Esophagus muscularis mucosa (tissue), 4 donors: Measurements from ENCODE around the gene DZANK1. TPM values are rescaled to one million over a fixed set of nuclear protein-coding genes. Genes with fewer than 3 reads are reported as not detected.

Source experiments
- DNase-seq: peaks from one replicate; pipeline ENCODE4 v3.0.0-alpha.2; 2017; ENCODE audit errors: extremely low spot score
- H3K27ac ChIP-seq, 4 donors: fragments of 200-600 bp; sonication (generic); replicated peaks in 1 of 4; 1 replicate in 3 of 4; 2 replicates in 1 of 4; pipeline ENCODE4 v1.5.1; 2016 to 2019; ENCODE audit warnings: mild to moderate bottlenecking in 1 of 4
- H3K27me3 ChIP-seq, 4 donors: fragments of 200-600 bp; sonication (generic); one replicate each; pipeline versions ENCODE4 v1.5.1 to v1.6.0; 2016 to 2019
- H3K36me3 ChIP-seq, 4 donors: fragments of 200-600 bp; sonication (generic); one replicate each; pipeline ENCODE4 v1.5.1; 2016 to 2019
- H3K4me1 ChIP-seq, 4 donors: fragments of 200-600 bp; sonication (generic); one replicate each; pipeline ENCODE4 v1.5.1; 2016 to 2019
- H3K4me3 ChIP-seq, 4 donors: fragments of 200-600 bp; sonication (generic); 1 replicate in 2 of 4; 2 replicates in 2 of 4; pipeline ENCODE4 v1.5.1; 2016 to 2019; ENCODE audit warnings: mild to moderate bottlenecking in 4 of 4, moderate library complexity in 1 of 4
- H3K9me3 ChIP-seq, 4 donors: fragments of 200-600 bp; sonication (generic); 1 replicate in 3 of 4; 2 replicates in 1 of 4; pipeline ENCODE4 v1.5.1; 2016 to 2019
- CTCF ChIP-seq, 3 experiments: fragments of 200-600 bp in 2 of 3; fragments of 450-650 bp in 1 of 3; sonication (generic) in 2 of 3; IDR thresholded peaks; one replicate each; pipeline ENCODE4 v1.5.1; 2017 to 2019; ENCODE audit warnings: antibody characterized with exemption in 3 of 3, mild to moderate bottlenecking in 2 of 3, moderate library complexity in 1 of 3
- EP300 ChIP-seq: sonication (generic); formaldehyde crosslinking; IDR thresholded peaks from one replicate; pipeline ENCODE4 v1.6.1; 2017; ENCODE audit warnings: antibody characterized with exemption
- POLR2A ChIP-seq: fragments of 450-650 bp; IDR thresholded peaks from one replicate; pipeline ENCODE4 v1.6.1; 2017; ENCODE audit warnings: antibody characterized with exemption, moderate library complexity, mild to moderate bottlenecking, low read depth
- POLR2AphosphoS5 ChIP-seq, 2 donors: sonication (generic); formaldehyde crosslinking; IDR thresholded peaks; one replicate each; pipeline ENCODE4 v1.6.1; 2017; ENCODE audit warnings: antibody characterized with exemption in 2 of 2
- WGBS: methylation state at CpG from one replicate; pipeline ENCODE4 v1.1.5; 2018; 5-methylcytosine and 5-hydroxymethylcytosine counted together
- intact Hi-C: fragments of 100-400 bp; cut with DNase I; formaldehyde crosslinking; loops from one replicate; pipeline ENCODE4 v1.15.1; 2023
- total RNA-seq, 4 donors: library from RNA; depleted of rRNA; stranded (reverse); fragments of >200 nt; gene quantifications; one replicate each; pipeline versions ENCODE4 v1.1.0 to v1.2.1, GENCODE V29; 2016

The DZANK1 gene
- total RNA-seq, 4 donors from 2014 or later = 1.3 to 2.1 (median 1.4) TPM

- H3K4me3 ChIP-seq = no peak overlapping the region
- H3K4me1 ChIP-seq = no peaks in the 10 kb centered on the region
- H3K27me3 ChIP-seq = no peaks in the 10 kb centered on the region
- DNase-seq = no peak
- WGBS = 90% methylated on average over 2 of the region's 2 CpGs
- intact Hi-C loops = no loop called here
- H3K27ac ChIP-seq = no peak overlapping the region
- no peaks in the 10 kb centered on the region for H3K36me3 ChIP-seq
- no peaks in the 10 kb centered on the region for H3K9me3 ChIP-seq
- TF ChIP-seq POLR2AphosphoS5 (IDR thresholded peaks at IDR 0.05) (no peak), EP300 (no peak), POLR2A (no peak), CTCF (IDR thresholded peaks at IDR 0.05) (no peak)
Observed at GRCh38 chr20:18364768-18365167, 102.1 kb downstream of the DZANK1 start.

GRCh38 chr20:18363708-18364107 is 103.1 kb downstream of the DZANK1 start:
- no peaks in the 10 kb centered on the region for H3K9me3 ChIP-seq
- H3K27ac ChIP-seq = no peak overlapping the region
- no peaks in the 10 kb centered on the region for H3K27me3 ChIP-seq
- H3K36me3 ChIP-seq = no peaks in the 10 kb centered on the region
- H3K4me3 ChIP-seq = no peak overlapping the region
- TF ChIP-seq POLR2A = no peak
- no peak for TF ChIP-seq POLR2AphosphoS5 (IDR thresholded peaks at IDR 0.05)
- no peak for TF ChIP-seq CTCF (IDR thresholded peaks at IDR 0.05)
- no peak for TF ChIP-seq EP300
- no peaks in the 10 kb centered on the region for H3K4me1 ChIP-seq
- 82% methylated on average over 2 of the region's 2 CpGs for WGBS
- intact Hi-C loops = no loop called here
- DNase-seq = no peak

GRCh38 chr20:18362916-18363315 is 103.9 kb downstream of the DZANK1 start:
- no peaks in the 10 kb centered on the region for H3K27me3 ChIP-seq
- TF ChIP-seq CTCF (IDR thresholded peaks at IDR 0.05) (no peak), EP300 (no peak), POLR2AphosphoS5 (IDR thresholded peaks at IDR 0.05) (no peak), POLR2A (no peak)
- WGBS = 93% methylated on average over 13 of the region's 13 CpGs
- no peak for DNase-seq
- intact Hi-C loops = no loop called here
- no peak overlapping the region for H3K27ac ChIP-seq
- no peaks in the 10 kb centered on the region for H3K9me3 ChIP-seq
- no peak overlapping the region for H3K4me3 ChIP-seq
- no peaks in the 10 kb centered on the region for H3K36me3 ChIP-seq
- H3K4me1 ChIP-seq = no peaks in the 10 kb centered on the region

GRCh38 chr20:18361678-18362077 is 105.2 kb downstream of the DZANK1 start:
- no peaks in the 10 kb centered on the region for H3K36me3 ChIP-seq
- TF ChIP-seq CTCF (IDR thresholded peaks at IDR 0.05) (no peak), POLR2AphosphoS5 (IDR thresholded peaks at IDR 0.05) (no peak), EP300 (no peak), POLR2A (no peak)
- no peak for DNase-seq
- no peaks in the 10 kb centered on the region for H3K27me3 ChIP-seq
- no peaks in the 10 kb centered on the region for H3K4me1 ChIP-seq
- WGBS = 82% methylated on average over 1 of the region's 1 CpG
- no peak overlapping the region for H3K27ac ChIP-seq
- intact Hi-C loops = no loop called here
- no peaks in the 10 kb centered on the region for H3K9me3 ChIP-seq
- H3K4me3 ChIP-seq = no peak overlapping the region

- no peak overlapping the region for H3K27ac ChIP-seq
- 22% methylated on average over 1 of the region's 1 CpG for whole genome bisulfite sequencing
- no peaks in the 10 kb centered on the region for H3K27me3 ChIP-seq
- no peak overlapping the region for H3K4me3 ChIP-seq
- no peaks in the 10 kb centered on the region for H3K36me3 ChIP-seq
- no peak for DNase-seq
- TF ChIP-seq POLR2AphosphoS5 (IDR thresholded peaks at IDR 0.05) (no peak), CTCF (IDR thresholded peaks at IDR 0.05) (no peak), EP300 (no peak), POLR2A (no peak)
- intact Hi-C loops = no loop called here
- H3K4me1 ChIP-seq = no peaks in the 10 kb centered on the region
- H3K9me3 ChIP-seq = no peaks in the 10 kb centered on the region
Observed at GRCh38 chr20:18360635-18361034, 106.2 kb downstream of the DZANK1 start.
